Right ventricle myocardium superior (tissue), 1 donor: ENCODE measurements around the gene PDLIM7. TPM values are rescaled to one million over a fixed set of nuclear protein-coding genes. Genes with fewer than 3 reads are reported as not detected.

Experiments used
- ATAC-seq: fragments of 200-7000 bp; cut with Tn5 transposase; one replicate; pipeline ENCODE4 v1.9.1; 2020; ENCODE audit warnings: mild to moderate bottlenecking; ENCODE audit not compliant: poor library complexity
- DNase-seq: peaks from one replicate; pipeline ENCODE4 v3.0.0-alpha.2; 2020
- intact Hi-C: fragments of 100-400 bp; cut with DNase I; formaldehyde crosslinking; loops from one replicate; pipeline ENCODE4 v1.11.2; 2022
- total RNA-seq: library from RNA; stranded (reverse); fragmentation: NEBNext Ultra II Directional; extraction: Animal tissue kit (Norgen Biotek cat#: 25700); gene quantifications from one replicate; pipeline ENCODE4 v1.2.1, GENCODE V29; 2021
- donor health status: DM: no; HTN: yes; CAD: no; lungs with severe emphysema.

Gene PDLIM7
- total RNA-seq, 1 donor from 2014 or later: 37.0 TPM

DNA sequence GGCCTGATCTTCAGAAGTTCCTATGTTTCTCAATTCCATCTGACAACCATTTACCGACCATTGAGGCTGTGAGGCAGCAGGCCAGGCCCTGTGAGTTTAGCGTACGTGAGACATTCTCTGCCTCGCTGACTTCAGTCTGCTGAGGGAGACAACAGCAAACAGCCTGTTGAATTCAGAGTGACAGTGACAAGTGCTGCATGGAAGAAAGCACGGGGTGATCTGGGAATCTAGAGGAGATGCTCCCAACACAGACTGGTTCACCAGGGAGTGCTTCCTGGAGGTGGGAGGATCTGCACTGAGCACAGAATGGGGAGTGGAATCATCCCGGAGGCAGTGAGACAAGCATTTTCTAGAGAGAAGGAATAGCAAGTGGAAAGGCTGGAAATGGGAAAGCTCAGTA, 29.4 kb upstream of the PDLIM7 start:
- ATAC-seq (no peak), DNase-seq (no peak)
- intact Hi-C loops: no loop called here

DNA sequence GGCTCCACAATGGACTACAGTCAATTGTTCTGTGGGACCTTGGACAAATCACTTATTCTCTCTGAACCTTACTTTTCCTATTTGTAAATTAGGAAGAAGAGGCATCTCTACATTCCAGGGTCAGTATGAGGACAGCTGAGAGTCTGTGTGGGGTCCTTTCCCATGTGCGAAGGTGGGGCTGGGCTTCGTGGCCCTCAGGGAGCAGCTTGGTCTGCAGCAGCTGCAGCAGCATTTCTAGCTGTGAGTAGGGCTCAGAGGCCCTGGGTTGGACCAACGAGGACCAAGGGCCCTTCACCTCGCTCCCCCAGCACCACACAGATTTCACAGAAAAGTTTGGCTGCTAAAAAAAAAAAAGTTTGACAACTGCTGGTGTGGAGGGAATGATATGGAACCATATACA, 28.8 kb upstream of the PDLIM7 start:
- intact Hi-C loops: no loop called here
- DNase-seq (no peak), ATAC-seq (no peak)

DNA sequence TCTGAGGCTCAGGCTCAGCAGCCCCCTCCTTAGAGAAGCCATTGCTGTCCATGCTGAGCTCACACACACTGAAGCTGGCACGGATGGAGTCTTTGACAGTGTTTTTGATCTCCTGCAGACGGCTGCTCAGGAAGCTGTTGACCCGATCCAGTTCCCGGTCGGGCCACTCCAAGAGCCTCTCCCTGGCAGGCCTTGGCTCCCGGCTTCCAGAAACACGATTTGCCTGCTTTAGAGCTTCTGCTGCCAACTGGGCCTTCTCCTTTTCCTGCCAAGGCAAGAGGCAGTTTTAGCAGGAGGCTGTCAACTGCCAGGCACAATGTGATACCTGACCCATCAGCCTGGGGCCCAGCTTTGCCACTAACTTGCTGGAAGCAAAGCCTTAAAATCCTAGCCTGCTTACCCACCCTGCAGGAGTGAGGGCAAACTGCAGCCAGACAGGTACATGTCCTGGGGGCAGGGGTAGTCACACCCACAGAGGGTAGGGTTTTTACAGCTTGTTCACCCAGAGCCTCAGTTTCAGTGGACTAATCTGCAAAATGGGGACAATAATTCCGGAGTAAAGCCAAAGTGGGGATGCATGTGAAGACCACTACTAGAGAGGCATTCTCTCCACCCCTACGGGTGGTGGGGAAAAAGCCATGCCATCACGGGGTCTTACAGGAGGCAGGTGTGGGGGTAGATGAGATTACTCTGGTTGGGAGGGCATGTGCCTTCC, 27.7 kb upstream of the PDLIM7 start:
- ATAC-seq: peak; percentile 76
- peak; percentile 64 for DNase-seq
- intact Hi-C loops: no loop called here

DNA sequence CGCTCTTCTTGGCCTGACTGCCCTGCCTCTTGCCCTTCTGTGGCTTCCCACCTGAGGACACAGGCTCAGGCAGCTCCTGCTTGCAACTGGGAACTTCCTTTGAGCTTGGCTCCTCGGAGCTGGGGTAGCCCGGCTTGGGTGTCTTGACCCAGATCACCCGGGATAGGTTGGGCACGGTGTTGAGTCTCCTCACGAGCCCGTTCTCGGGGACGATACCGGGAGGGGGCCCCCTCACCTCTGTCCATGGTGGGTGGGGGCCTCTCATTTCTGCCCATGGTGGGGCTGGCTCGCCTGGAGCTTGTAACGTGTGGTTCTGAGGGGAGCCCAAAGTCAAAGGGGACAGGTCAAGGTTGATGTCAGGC, 27.1 kb upstream of the PDLIM7 start:
- ATAC-seq (no peak), DNase-seq (no peak)
- intact Hi-C loops: no loop called here

DNA sequence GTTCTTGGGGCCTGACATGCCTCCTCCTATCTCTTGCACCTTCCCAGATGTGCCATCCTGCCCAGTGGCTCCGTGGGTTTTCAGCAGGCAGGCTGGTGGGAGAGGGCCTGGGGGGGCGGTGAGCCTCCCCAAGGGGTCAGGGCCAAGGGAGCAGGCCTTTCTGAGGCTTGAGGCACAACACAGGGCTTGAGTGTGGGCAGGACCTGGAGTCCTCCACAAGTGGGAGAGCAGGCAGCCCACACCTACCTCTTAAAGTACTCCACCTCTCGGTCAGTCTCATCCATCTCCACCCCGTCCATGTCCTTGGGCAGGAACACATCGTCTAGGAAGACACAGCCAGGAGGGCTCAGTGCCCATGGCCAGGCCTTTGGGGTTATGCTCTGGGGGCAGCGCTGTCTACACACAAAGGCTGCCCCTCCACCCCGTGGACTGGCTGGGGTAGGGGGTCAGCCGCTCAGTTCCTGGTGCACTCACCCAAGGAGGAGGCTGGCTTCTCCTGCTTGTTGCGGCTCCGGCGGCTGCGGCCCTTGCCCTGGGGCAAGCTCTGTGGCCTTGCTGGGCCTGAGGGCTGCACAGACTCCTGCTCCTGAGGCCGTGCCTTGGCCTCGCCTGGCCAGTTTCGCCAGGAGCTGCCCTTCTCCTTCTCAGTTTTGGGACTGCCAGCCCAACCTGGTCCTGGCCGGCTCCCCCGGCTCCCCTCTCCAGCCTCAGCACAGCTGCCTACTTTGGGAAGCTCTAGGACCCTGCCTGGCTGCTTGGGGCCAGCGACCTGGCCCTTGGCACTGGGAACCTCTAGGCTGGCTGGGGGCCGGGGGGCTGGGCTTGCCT, 26.5 kb upstream of the PDLIM7 start:
- peak; percentile 30 for DNase-seq
- ATAC-seq: no peak
- intact Hi-C loops: no loop called here

DNA sequence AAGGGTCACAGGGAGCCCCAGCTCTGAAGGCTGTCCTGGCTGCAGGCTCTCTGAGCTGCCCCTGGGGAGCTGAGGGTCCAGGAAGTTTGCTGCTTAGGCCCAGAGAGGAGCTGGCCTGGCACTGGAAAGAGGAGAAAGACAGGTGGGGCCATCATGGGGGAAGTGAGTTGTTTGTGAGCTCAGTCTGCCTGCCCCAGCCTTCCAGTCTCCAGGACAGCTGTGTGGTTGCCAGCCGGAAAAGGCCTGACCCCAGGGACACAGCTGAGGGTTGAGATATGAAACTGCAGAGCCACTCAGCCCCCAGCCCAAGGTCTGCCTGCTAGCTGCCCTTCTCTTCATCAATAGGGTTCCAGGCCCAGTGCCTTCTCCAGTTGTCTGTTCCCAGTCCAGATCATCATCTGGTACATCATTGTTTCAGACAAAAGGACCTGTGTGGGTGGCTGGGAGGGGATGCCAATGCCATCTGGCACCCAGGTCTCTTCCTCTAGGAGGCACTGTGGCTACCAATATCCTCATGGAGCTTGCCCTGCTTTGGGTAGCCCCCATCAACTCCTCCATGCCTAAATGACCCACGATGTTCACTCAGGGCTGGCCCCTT, 23.6 kb upstream of the PDLIM7 start:
- ATAC-seq: no peak
- intact Hi-C loops: no loop called here
- DNase-seq: peak; percentile 34

DNA sequence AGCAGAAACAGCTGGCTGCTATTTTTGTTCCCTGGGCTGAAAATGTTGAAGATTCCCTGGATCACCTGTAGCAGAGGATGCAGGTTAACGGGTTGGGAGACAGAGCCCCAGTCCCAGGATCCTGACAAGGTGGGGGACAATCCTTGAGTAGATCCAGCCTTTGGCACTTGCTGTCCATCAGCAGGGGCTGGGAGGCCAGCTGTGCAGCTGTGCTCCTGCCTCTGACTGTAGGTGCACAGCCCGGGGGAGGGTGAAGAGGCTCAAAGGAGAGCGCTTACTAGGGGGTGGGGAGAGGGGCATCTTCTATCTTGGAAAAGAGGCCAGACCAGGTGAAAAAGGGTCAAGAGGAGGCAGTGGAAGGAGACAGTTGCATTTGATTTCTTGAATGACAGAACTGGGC, 22.9 kb upstream of the PDLIM7 start:
- no peak for ATAC-seq
- DNase-seq: peak; percentile 22
- intact Hi-C loops: no loop called here

DNA sequence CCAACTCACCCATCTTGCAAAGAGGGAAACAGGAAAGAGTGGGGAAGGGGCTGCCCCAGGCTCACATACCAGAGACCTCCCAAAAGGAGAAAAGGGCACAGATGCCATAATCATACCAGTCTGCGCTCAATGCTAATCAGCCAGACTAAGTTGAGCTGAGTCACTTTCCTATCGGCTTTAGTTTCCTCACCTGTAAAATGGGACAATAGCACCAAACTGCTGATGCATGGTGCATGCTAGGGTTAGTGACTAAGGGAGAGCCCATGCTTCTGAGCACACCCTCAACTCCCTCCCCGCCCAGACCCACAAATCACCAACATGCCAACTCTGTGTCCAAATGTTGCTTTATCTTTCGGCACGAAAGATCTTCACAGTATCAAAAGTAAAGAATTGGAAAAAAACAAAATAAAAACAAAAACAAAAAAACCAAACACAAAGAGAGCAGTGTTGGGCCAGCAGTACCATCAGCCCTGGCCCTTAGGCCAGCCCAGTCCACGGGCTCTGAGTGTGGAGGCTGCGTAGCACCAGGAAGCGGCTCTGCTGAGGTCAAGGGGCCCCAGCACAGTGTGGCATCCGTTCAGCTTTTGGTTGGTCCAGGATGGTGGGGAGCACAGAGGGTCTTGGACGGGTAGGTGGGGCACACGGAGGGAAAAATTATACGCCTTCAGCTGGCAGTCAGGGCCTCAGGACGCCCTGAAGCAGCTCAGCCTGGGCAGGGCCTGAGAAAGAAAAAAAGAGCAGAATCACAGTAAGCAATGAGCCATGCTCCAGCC, 22.2 kb upstream of the PDLIM7 start:
- DNase-seq (peak; percentile 16), ATAC-seq (no peak)

DNA sequence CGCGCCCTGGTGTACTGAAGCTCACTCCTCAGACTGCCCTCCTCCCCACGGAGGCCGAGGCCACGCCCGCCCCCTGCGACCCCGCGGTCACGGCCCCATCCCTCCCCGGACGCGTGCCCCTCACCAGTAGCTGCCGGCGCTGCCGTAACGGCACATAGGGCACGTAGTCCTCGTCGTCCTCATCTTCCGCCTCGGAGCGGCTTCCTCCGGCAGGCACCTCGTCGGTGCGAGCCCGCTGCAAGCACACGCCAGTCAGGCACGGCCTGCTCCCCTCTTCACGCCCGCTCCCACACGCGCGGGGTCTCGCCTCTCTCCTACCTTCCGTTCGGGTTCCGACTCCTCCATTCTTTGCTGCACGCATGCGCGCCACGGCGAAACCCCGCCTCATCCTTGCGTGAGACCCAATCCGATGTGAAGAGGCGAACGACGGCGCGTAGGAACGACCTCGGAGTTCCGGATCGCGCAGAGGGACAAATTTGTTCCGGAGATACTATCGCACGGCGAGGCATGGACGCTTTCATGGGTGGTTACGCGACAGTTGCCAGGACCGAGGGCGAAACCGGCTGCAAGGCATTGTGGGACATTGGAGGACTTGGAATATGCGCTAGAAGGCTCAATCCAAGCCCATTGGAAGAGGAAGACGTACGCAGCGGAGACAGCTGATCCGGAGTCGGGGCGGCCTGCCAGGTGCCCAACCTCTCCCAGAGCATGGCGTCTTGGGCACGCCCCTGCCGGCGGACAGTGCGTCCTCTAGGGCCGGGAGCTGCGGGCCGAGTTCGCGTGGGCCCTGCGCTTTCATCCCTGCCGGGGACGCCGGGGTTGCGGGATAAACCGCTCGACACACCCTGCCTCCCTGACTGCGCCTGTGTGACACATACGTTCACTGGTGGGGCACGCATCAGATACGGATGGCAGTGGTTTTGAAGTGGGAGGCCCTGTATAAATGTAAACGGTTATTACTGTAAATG, 19.5 kb upstream of the PDLIM7 start, which contains the start of gene DDX41:
TSS of gene DDX41 (minus strand) at position 361 of the 968 bp plus-strand sequence. CDS start at position 345, 16 bp downstream.
- intact Hi-C loops: no loop called here
- ATAC-seq (peak; percentile 94), DNase-seq (peak; percentile 98)

More for the DNA sequence above, 22.2 kb upstream of the PDLIM7 start:
- intact Hi-C loops: no loop called here

DNA sequence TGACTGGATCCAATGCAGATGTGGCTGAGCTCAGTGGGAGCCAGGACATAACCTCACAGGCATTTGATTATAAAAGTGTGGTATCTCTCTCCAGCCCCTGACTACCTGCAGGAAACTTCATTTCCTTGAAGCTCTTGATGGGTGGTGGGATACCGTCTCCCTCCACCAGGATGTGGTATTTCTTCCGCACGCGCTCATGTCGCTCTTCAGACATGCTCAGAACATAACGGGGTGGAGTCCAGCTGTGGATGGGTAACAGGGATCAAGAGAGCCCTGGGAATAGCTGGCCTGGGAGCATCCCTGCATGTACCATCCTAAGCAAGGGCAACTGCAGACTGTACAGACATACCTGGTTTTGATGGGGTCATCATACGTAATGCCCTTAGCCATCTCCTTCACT, 18.2 kb upstream of the PDLIM7 start:
- DNase-seq (no peak), ATAC-seq (no peak)
- intact Hi-C loops: no loop called here

DNA sequence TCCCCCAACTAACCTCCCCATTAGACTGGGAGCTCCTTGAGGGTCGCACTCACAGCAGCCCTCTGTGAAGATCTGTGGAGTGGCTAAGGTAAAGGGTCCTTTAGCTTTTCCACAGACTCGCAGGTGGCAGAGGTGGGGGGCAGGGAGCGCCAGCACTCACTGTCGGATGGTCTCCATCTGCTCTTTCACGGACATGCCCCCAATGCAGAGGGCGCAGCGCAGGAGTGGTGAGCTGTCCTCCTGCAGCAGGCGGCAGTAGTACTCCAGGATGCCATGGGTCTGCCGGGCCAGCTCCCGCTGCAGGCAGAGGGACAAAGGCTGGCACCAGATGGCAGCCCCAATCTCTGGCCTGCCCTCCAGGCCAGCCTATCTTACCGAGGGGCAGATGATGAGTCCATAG, 17.1 kb upstream of the PDLIM7 start:
- ATAC-seq: no peak
- DNase-seq: no peak
- intact Hi-C loops: no loop called here

DNA sequence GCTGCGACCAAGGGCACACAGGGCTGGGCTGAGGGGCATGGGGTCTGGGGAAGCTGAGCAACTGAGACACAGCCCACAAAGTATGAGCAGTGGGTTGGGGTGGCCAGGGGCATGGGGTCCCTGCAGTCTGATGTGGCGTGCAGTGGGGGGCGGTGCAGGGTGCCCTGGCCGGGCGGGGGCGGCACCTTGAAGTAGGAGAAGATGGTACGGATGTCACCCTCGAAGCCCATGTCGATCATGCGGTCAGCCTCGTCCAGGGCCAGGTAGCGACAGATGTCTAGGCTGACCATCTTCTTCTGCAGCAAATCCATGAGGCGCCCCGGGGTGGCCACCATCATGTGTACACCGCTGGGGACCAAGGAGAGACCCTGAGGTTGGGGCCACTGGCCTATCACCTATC, 16.1 kb upstream of the PDLIM7 start:
- ATAC-seq: no peak

DNA sequence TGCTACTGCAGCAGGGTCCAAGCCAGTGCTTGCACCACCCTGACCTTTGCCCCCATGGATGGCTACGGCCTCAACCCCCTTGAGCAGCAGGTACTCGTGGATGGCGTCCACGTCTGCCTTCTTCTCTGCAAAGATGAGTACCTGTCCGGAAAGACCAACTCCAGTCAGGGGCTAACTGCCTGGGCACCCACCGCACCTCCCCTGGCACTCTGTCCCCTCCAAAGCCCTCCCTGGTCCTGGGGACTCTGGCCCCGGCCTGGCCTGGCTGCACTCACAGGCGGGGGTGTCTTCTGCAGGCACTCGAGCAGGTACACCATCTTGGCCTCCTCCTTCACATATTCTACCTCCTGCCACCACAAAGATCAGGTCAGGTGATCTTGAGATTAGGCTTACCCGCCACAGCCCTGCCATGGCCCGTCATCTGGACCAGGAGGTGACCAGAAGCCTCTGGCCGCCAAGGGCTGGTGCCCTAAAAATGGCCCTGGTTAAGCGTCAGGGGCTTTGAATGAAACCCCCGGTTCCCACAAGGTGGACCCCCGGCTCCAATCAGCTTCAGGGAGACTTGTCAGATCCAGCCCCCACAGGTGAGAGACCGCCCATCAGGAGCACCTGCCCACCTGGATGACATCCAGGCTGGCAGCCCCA, 15.5 kb upstream of the PDLIM7 start:
- DNase-seq: no peak
- intact Hi-C loops: no loop called here

More for the DNA sequence above, 16.1 kb upstream of the PDLIM7 start:
- DNase-seq: no peak
- intact Hi-C loops: no loop called here

DNA sequence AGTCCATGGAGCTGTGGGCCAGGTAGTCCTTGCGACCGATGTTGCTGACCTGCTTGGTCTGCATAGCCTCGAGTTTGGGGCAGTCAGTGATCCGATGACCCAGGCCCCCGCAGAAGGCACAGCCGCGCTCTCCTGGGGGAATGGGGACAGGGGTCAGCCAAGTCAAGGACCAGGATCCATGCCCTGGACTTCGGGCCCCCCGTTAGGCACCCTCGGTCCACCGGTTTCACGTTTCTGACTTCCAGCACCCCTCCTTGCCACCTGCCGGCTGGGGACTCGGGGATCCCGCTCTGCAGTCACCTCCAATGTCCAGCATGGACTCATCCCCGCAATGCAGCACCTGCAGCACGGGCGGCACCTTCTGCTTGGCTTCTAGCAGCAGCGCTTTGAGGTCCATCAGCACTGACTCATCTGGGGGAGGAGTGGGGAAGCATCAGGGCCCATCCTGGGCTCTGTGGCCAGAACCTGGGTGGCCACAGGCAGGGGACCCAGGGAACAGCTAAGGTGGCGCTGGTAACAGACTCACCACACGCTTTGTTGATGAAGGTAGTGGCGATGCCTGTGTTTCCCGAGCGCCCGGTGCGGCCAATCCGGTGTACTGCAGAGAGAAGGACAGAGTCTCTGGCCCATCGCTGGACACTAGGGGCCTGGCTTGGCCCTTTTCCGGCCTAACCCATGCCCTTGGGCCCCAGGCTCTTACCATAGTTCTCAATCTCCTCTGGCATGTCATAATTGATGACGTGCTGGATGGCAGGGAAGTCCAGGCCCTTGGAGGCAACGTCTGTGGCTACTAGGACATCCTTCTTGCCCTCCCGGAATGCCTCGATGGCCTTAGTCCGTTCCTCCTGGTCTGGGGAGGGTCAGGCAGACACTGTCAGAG, 14.6 kb upstream of the PDLIM7 start:
- intact Hi-C loops: no loop called here
- ATAC-seq: no peak
- no peak for DNase-seq

More for the DNA sequence above, 15.5 kb upstream of the PDLIM7 start:
- no peak for ATAC-seq

DNA sequence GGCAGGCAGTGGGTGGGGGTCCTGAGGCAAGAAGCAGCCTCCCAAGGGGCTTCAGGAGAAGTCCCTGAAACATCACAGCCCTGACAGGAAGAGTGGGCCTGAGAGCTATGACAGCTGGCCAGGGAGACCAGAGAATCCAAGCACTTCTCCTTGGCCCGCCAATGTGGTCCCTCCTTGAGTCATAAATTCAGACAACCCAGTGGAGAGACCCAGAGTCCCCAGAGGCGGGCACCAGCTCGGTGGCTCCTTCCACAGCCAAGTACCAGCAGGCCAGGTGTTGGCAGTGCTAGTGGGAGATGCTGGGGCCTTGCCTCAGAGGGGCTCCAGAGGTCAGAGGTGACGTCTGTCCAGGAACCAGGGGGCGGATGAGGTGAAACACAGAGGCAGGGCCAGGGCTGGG, 13.8 kb upstream of the PDLIM7 start:
- ATAC-seq: no peak
- intact Hi-C loops: no loop called here
- DNase-seq: no peak

DNA sequence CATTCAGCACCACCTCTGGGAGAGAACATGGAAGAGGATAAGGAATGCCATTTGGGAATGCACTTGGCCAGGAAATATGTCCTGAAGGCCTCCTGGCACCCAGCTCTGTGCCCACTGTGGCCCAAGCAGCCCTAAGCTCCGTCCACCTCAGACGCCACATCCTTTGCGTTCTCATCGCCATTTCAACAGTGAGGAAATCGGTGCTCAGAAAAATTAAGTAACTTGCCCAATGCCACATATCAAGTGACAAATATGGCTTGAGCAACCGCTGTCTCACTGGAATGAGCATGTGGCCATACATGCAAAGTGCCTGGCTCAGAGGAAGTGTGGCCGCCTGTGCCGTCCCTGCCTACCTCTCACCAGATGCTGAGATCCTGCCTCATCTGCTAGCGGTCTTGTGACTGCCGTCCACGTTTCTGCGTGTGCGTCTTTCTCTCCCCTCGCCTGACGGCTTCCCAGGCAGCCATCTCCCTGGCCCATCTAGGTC, 13.2 kb upstream of the PDLIM7 start:
- ATAC-seq (no peak), DNase-seq (no peak)
- intact Hi-C loops: no loop called here
